ENCODE measurements around the gene AGBL4.

AGBL4 gene

GRCh38 chr1:48610628-48611542, 1412.9 kb downstream of the AGBL4 start:
- Mint-ChIP-seq H3K27me3 (no peaks in the 10 kb centered on the region), H3K36me3 (no peaks in the 10 kb centered on the region), H3K9me3 (no peaks in the 10 kb centered on the region), H3K27ac (no peak overlapping the region), H3K4me3 (no peak overlapping the region), H3K4me1 (no peaks in the 10 kb centered on the region)
- CTCF ChIA-PET = no interaction called here
- no peak for DNase-seq

- no peaks in the 10 kb centered on the region for H3K9me3 Mint-ChIP-seq
- no peak overlapping the region for H3K27ac Mint-ChIP-seq
- no peak for DNase-seq
- H3K4me3 Mint-ChIP-seq = no peak overlapping the region
- CTCF ChIA-PET = no interaction called here
- H3K36me3 Mint-ChIP-seq = no peaks in the 10 kb centered on the region
- H3K4me1 Mint-ChIP-seq = no peaks in the 10 kb centered on the region
- no peaks in the 10 kb centered on the region for H3K27me3 Mint-ChIP-seq
Measured at GRCh38 chr1:48608882-48609281, 1414.9 kb downstream of the AGBL4 start.

- H3K27ac Mint-ChIP-seq = no peak overlapping the region
- H3K4me3 Mint-ChIP-seq = no peak overlapping the region
- DNase-seq = no peak
- peaks cover 6% of the 10 kb centered on the region for H3K27me3 Mint-ChIP-seq
- no peaks in the 10 kb centered on the region for H3K4me1 Mint-ChIP-seq
- H3K9me3 Mint-ChIP-seq = no peaks in the 10 kb centered on the region
- H3K36me3 Mint-ChIP-seq = no peaks in the 10 kb centered on the region
- CTCF ChIA-PET = no interaction called here
Measured at GRCh38 chr1:48603222-48603621, 1420.5 kb downstream of the AGBL4 start.

GRCh38 chr1:48602349-48602748, 1421.4 kb downstream of the AGBL4 start:
- H3K9me3 Mint-ChIP-seq = no peaks in the 10 kb centered on the region
- peaks cover 6% of the 10 kb centered on the region for H3K27me3 Mint-ChIP-seq
- DNase-seq = no peak
- CTCF ChIA-PET = no interaction called here
- no peaks in the 10 kb centered on the region for H3K4me1 Mint-ChIP-seq
- H3K4me3 Mint-ChIP-seq = no peak overlapping the region
- no peak overlapping the region for H3K27ac Mint-ChIP-seq
- no peaks in the 10 kb centered on the region for H3K36me3 Mint-ChIP-seq

- H3K9me3 Mint-ChIP-seq = no peaks in the 10 kb centered on the region
- CTCF ChIA-PET = no interaction called here
- H3K36me3 Mint-ChIP-seq = no peaks in the 10 kb centered on the region
- no peak for DNase-seq
- H3K27me3 Mint-ChIP-seq = peaks cover 6% of the 10 kb centered on the region
- no peak overlapping the region for H3K27ac Mint-ChIP-seq
- no peak overlapping the region for H3K4me3 Mint-ChIP-seq
- no peaks in the 10 kb centered on the region for H3K4me1 Mint-ChIP-seq
Measured at GRCh38 chr1:48600182-48600581, 1423.6 kb downstream of the AGBL4 start.

- Mint-ChIP-seq H3K9me3 (no peaks in the 10 kb centered on the region), H3K4me3 (no peak overlapping the region), H3K36me3 (no peaks in the 10 kb centered on the region), H3K4me1 (no peaks in the 10 kb centered on the region), H3K27ac (no peak overlapping the region), H3K27me3 (peaks cover 4% of the 10 kb centered on the region)
- CTCF ChIA-PET = no interaction called here
- DNase-seq = no peak
Measured at GRCh38 chr1:48597663-48598062, 1426.1 kb downstream of the AGBL4 start.

GRCh38 chr1:48596046-48596445, 1427.7 kb downstream of the AGBL4 start:
- no peaks in the 10 kb centered on the region for H3K27me3 Mint-ChIP-seq
- no peaks in the 10 kb centered on the region for H3K4me1 Mint-ChIP-seq
- H3K36me3 Mint-ChIP-seq = no peaks in the 10 kb centered on the region
- H3K9me3 Mint-ChIP-seq = no peaks in the 10 kb centered on the region
- no peak for DNase-seq
- CTCF ChIA-PET = no interaction called here
- H3K4me3 Mint-ChIP-seq = no peak overlapping the region
- no peak overlapping the region for H3K27ac Mint-ChIP-seq

GRCh38 chr1:48595613-48596012, 1428.1 kb downstream of the AGBL4 start:
- no peaks in the 10 kb centered on the region for H3K27me3 Mint-ChIP-seq
- no peaks in the 10 kb centered on the region for H3K36me3 Mint-ChIP-seq
- no peak overlapping the region for H3K4me3 Mint-ChIP-seq
- DNase-seq = no peak
- no peak overlapping the region for H3K27ac Mint-ChIP-seq
- H3K4me1 Mint-ChIP-seq = no peaks in the 10 kb centered on the region
- CTCF ChIA-PET = no interaction called here
- H3K9me3 Mint-ChIP-seq = no peaks in the 10 kb centered on the region

- H3K27me3 Mint-ChIP-seq = peaks cover 3% of the 10 kb centered on the region
Measured at GRCh38 chr1:48592330-48592729, 1431.4 kb downstream of the AGBL4 start.

GRCh38 chr1:48591181-48591580, 1432.6 kb downstream of the AGBL4 start:
- H3K4me3 Mint-ChIP-seq = no peak overlapping the region
- no peak overlapping the region for H3K27ac Mint-ChIP-seq
- peaks cover 13% of the 10 kb centered on the region for H3K27me3 Mint-ChIP-seq
- DNase-seq = no peak
- H3K9me3 Mint-ChIP-seq = no peaks in the 10 kb centered on the region
- CTCF ChIA-PET = no interaction called here
- no peaks in the 10 kb centered on the region for H3K4me1 Mint-ChIP-seq
- H3K36me3 Mint-ChIP-seq = no peaks in the 10 kb centered on the region

More at GRCh38 chr1:48592330-48592729, 1431.4 kb downstream of the AGBL4 start:
- Mint-ChIP-seq H3K4me3 (no peak overlapping the region), H3K9me3 (no peaks in the 10 kb centered on the region), H3K36me3 (no peaks in the 10 kb centered on the region), H3K4me1 (no peaks in the 10 kb centered on the region), H3K27ac (no peak overlapping the region)
- CTCF ChIA-PET = no interaction called here
- DNase-seq = no peak

- DNase-seq = no peak
- Mint-ChIP-seq H3K4me1 (no peaks in the 10 kb centered on the region), H3K36me3 (no peaks in the 10 kb centered on the region), H3K27ac (no peak overlapping the region), H3K9me3 (no peaks in the 10 kb centered on the region), H3K4me3 (no peak overlapping the region), H3K27me3 (peaks cover 16% of the 10 kb centered on the region)
- CTCF ChIA-PET = no interaction called here
Measured at GRCh38 chr1:48588061-48588460, 1435.7 kb downstream of the AGBL4 start.

GRCh38 chr1:48582408-48582807, 1441.3 kb downstream of the AGBL4 start:
- CTCF ChIA-PET = no interaction called here
- Mint-ChIP-seq H3K36me3 (no peaks in the 10 kb centered on the region), H3K27ac (no peak overlapping the region), H3K4me3 (no peak overlapping the region), H3K9me3 (no peaks in the 10 kb centered on the region), H3K4me1 (no peaks in the 10 kb centered on the region), H3K27me3 (peaks cover 15% of the 10 kb centered on the region)
- DNase-seq = no peak

GRCh38 chr1:48581270-48581669, 1442.5 kb downstream of the AGBL4 start:
- Mint-ChIP-seq H3K27ac (no peak overlapping the region), H3K4me1 (no peaks in the 10 kb centered on the region), H3K36me3 (no peaks in the 10 kb centered on the region), H3K9me3 (no peaks in the 10 kb centered on the region), H3K4me3 (no peak overlapping the region), H3K27me3 (peaks cover 7% of the 10 kb centered on the region)
- CTCF ChIA-PET = interaction anchor here (1.0 kb wide), 1 partner anchor 15 kb away, joined by 3 read pairs; no protein-coding TSS in a partner anchor
- DNase-seq = no peak

GRCh38 chr1:48576565-48576964, 1447.2 kb downstream of the AGBL4 start:
- no peak for DNase-seq
- H3K27ac Mint-ChIP-seq = no peak overlapping the region
- no peaks in the 10 kb centered on the region for H3K36me3 Mint-ChIP-seq
- no peaks in the 10 kb centered on the region for H3K4me1 Mint-ChIP-seq
- H3K9me3 Mint-ChIP-seq = no peaks in the 10 kb centered on the region
- H3K4me3 Mint-ChIP-seq = no peak overlapping the region
- CTCF ChIA-PET = no interaction called here
- H3K27me3 Mint-ChIP-seq = peaks cover 11% of the 10 kb centered on the region

GRCh38 chr1:48572646-48573258, 1451.0 kb downstream of the AGBL4 start:
- Mint-ChIP-seq H3K36me3 (no peaks in the 10 kb centered on the region), H3K9me3 (no peaks in the 10 kb centered on the region), H3K27me3 (peaks cover 11% of the 10 kb centered on the region), H3K27ac (no peak overlapping the region), H3K4me1 (no peaks in the 10 kb centered on the region), H3K4me3 (no peak overlapping the region)
- CTCF ChIA-PET = interaction anchor here (1.2 kb wide), 2 partner anchors 124 to 245 kb away, joined by 6 to 7 read pairs; no protein-coding TSS in a partner anchor
- DNase-seq = no peak
